CD14-positive monocyte (primary cell): ENCODE measurements around the gene NTM. TPM values are rescaled to one million over a fixed set of nuclear protein-coding genes. Genes with fewer than 3 reads are reported as not detected.

Experiments used
- DNase-seq, 3 donors: peaks; one replicate each; pipeline ENCODE4 v3.0.0-alpha.2; 2011 to 2022
- H2AFZ ChIP-seq: 2 replicates; pipeline ENCODE4 v1.6.0; 2012; ENCODE audit warnings: mild to moderate bottlenecking, low read depth, low read length, inconsistent platforms; ENCODE audit not compliant: insufficient read depth, poor library complexity, severe bottlenecking
- H3K27ac ChIP-seq, 2 donors: 1 replicate in 1 of 2; 2 replicates in 1 of 2; pipeline ENCODE4 v1.5.1; 2012 to 2013; ENCODE audit warnings: low read length in 2 of 2, control low read depth in 1 of 2, inconsistent platforms in 1 of 2, low read depth in 1 of 2, mild to moderate bottlenecking in 1 of 2
- H3K27me3 ChIP-seq, 2 donors: one replicate each; pipeline versions ENCODE4 v1.6.0 to v1.6.1; 2011 to 2013; ENCODE audit warnings: low read length in 2 of 2; ENCODE audit not compliant: control insufficient read depth in 2 of 2, insufficient read depth in 2 of 2
- H3K36me3 ChIP-seq, 2 donors: replicated peaks in 1 of 2; 1 replicate in 1 of 2; 2 replicates in 1 of 2; pipeline versions ENCODE4 v1.5.1 to v1.6.1; 2012 to 2013; ENCODE audit warnings: low read length in 2 of 2, control low read depth in 1 of 2, inconsistent platforms in 1 of 2, mild to moderate bottlenecking in 1 of 2; ENCODE audit not compliant: insufficient read depth in 2 of 2, control insufficient read depth in 1 of 2
- H3K4me1 ChIP-seq, 2 donors: 1 replicate in 1 of 2; 2 replicates in 1 of 2; pipeline versions ENCODE4 v1.5.1 to v1.6.1; 2012 to 2013; ENCODE audit warnings: low read length in 2 of 2, control low read depth in 1 of 2, inconsistent platforms in 1 of 2, mild to moderate bottlenecking in 1 of 2, moderate library complexity in 1 of 2; ENCODE audit not compliant: insufficient read depth in 2 of 2, control insufficient read depth in 1 of 2
- H3K4me2 ChIP-seq: replicated peaks from 2 replicates; pipeline ENCODE3; 2012; ENCODE audit warnings: low read length, moderate library complexity, mild to moderate bottlenecking; ENCODE audit not compliant: poor library complexity, severe bottlenecking; ENCODE audit errors: extremely low read depth
- H3K4me3 ChIP-seq, 3 experiments: fragments of 200-600 bp in 1 of 3; sonication (generic) in 1 of 3; replicated peaks in 1 of 3; 1 replicate in 2 of 3; 2 replicates in 1 of 3; pipeline ENCODE4 v1.5.1; 2011 to 2013; ENCODE audit warnings: low read length in 3 of 3, mild to moderate bottlenecking in 3 of 3, control low read depth in 2 of 3, low read depth in 2 of 3, inconsistent platforms in 1 of 3, moderate library complexity in 1 of 3
- H3K79me2 ChIP-seq: 2 replicates; pipeline ENCODE4 v1.6.0; 2012; ENCODE audit warnings: mild to moderate bottlenecking, control low read depth, inconsistent platforms, low read length, moderate library complexity; ENCODE audit not compliant: insufficient read depth
- H3K9ac ChIP-seq: 2 replicates; pipeline ENCODE4 v1.6.0; 2017; ENCODE audit warnings: low read length, mild to moderate bottlenecking; ENCODE audit not compliant: insufficient read depth, poor library complexity, severe bottlenecking
- H3K9me3 ChIP-seq, 2 donors: replicated peaks in 1 of 2; 1 replicate in 1 of 2; 2 replicates in 1 of 2; pipeline versions ENCODE4 v1.5.1 to v1.6.1; 2012 to 2013; ENCODE audit warnings: low read length in 2 of 2, control low read depth in 1 of 2; ENCODE audit not compliant: control insufficient read depth in 1 of 2, insufficient read depth in 1 of 2
- H4K20me1 ChIP-seq: 2 replicates; pipeline ENCODE4 v1.6.0; 2012; ENCODE audit warnings: mild to moderate bottlenecking, low read length, control low read depth, moderate library complexity; ENCODE audit not compliant: insufficient read depth
- H3K27ac Mint-ChIP-seq, 7 donors: one replicate each; pipeline ENCODE4 v1.8.0; 2020; ENCODE audit warnings: mild to moderate bottlenecking in 7 of 7, mixed read lengths in 7 of 7, moderate library complexity in 6 of 7, inconsistent platforms in 2 of 7
- H3K27me3 Mint-ChIP-seq, 3 donors: one replicate each; pipeline ENCODE4 v1.8.0; 2021 to 2022; ENCODE audit warnings: low read depth in 3 of 3, mild to moderate bottlenecking in 3 of 3, mixed read lengths in 3 of 3, moderate library complexity in 3 of 3, inconsistent platforms in 1 of 3
- H3K36me3 Mint-ChIP-seq, 2 donors: one replicate each; pipeline ENCODE4 v1.8.0; 2020; ENCODE audit warnings: mixed read lengths in 2 of 2, inconsistent platforms in 1 of 2, mild to moderate bottlenecking in 1 of 2
- H3K4me1 Mint-ChIP-seq: one replicate; pipeline ENCODE4 v1.8.0; 2020; ENCODE audit warnings: mild to moderate bottlenecking, mixed read lengths
- H3K4me3 Mint-ChIP-seq, 2 donors: one replicate each; pipeline ENCODE4 v1.8.0; 2020; ENCODE audit warnings: mild to moderate bottlenecking in 2 of 2, mixed read lengths in 2 of 2, moderate library complexity in 1 of 2
- H3K9me3 Mint-ChIP-seq, 7 donors: one replicate each; pipeline ENCODE4 v1.8.0; 2020 to 2022; ENCODE audit warnings: mixed read lengths in 7 of 7, mild to moderate bottlenecking in 6 of 7, moderate library complexity in 6 of 7, inconsistent platforms in 2 of 7
- CTCF ChIP-seq: fragments of 200-600 bp; IDR thresholded peaks from one replicate; pipeline ENCODE4 v1.8.0; 2022; ENCODE audit warnings: antibody characterized with exemption, mild to moderate bottlenecking
- WGBS: methylation state at CpG from one replicate; pipeline ENCODE4 v1.1.5; 2013; ENCODE audit warnings: missing lambda C conversion rate; ENCODE audit not compliant: insufficient coverage; 5-methylcytosine and 5-hydroxymethylcytosine counted together
- intact Hi-C, 2 donors: fragments of 100-400 bp; cut with micrococcal nuclease; formaldehyde crosslinking; loops; one replicate each; pipeline versions ENCODE4 v1.15.0 to v1.15.1; 2023
- polyA plus RNA-seq, 3 donors: library from polyadenylated mRNA; depleted of rRNA in 1 of 3; unstranded in 2 of 3; stranded (reverse) in 1 of 3; fragments of 300-500 nt in 2 of 3; fragments of >200 nt in 1 of 3; fragmentation: Illumina TruSeq in 2 of 3; gene quantifications; 1 replicate in 2 of 3; 2 replicates in 1 of 3; pipeline ENCODE4 v1.2.3, GENCODE V29; 2012 to 2021

Gene NTM
- polyA plus RNA-seq, 3 donors: not detected

GRCh38 chr11:131685906-131686305 is 315.5 kb downstream of the NTM start:
- Histone ChIP-seq H3K4me2 (no peak overlapping the region), H3K27ac (no peak overlapping the region), H3K4me1 (no peaks in the 10 kb centered on the region), H3K36me3 (no peaks in the 10 kb centered on the region), H3K9me3 (no peaks in the 10 kb centered on the region), H2AFZ (no peak overlapping the region), H4K20me1 (no peaks in the 10 kb centered on the region), H3K79me2 (no peaks in the 10 kb centered on the region), H3K27me3 (no peaks in the 10 kb centered on the region), H3K9ac (no peak overlapping the region), H3K4me3 (no peak overlapping the region)
- no peaks in the 10 kb centered on the region for H3K36me3 Mint-ChIP-seq
- H3K9me3 Mint-ChIP-seq: no peaks in the 10 kb centered on the region
- H3K27ac Mint-ChIP-seq: no peak overlapping the region
- no peaks in the 10 kb centered on the region for H3K4me1 Mint-ChIP-seq
- intact Hi-C loops: no loop called here
- no peak for DNase-seq
- no peak overlapping the region for H3K4me3 Mint-ChIP-seq
- TF ChIP-seq CTCF: no peak
- WGBS: no CpG with 5 or more reads among the region's 3 CpGs
- peaks cover 10 to 14% (median 11%) of the 10 kb centered on the region in 3 donors for H3K27me3 Mint-ChIP-seq

GRCh38 chr11:131686836-131687235 is 316.4 kb downstream of the NTM start:
- TF ChIP-seq CTCF: no peak
- H3K79me2 ChIP-seq: no peaks in the 10 kb centered on the region
- no peak overlapping the region for H3K9ac ChIP-seq
- H3K36me3 ChIP-seq: no peaks in the 10 kb centered on the region
- H3K4me1 ChIP-seq: no peaks in the 10 kb centered on the region
- H3K27ac ChIP-seq: no peak overlapping the region
- DNase-seq: no peak
- peaks cover 0 to 2% (median 0%) of the 10 kb centered on the region in 7 donors for H3K9me3 Mint-ChIP-seq
- H3K4me2 ChIP-seq: no peak overlapping the region
- WGBS: 97% methylated on average over 8 of the region's 9 CpGs
- no peak overlapping the region for H3K27ac Mint-ChIP-seq
- H3K27me3 Mint-ChIP-seq: peaks cover 11 to 18% (median 12%) of the 10 kb centered on the region in 3 donors
- H4K20me1 ChIP-seq: no peaks in the 10 kb centered on the region
- intact Hi-C loops: no loop called here
- no peaks in the 10 kb centered on the region for H3K27me3 ChIP-seq
- H3K4me1 Mint-ChIP-seq: no peaks in the 10 kb centered on the region
- H3K4me3 Mint-ChIP-seq: no peak overlapping the region
- H3K4me3 ChIP-seq: no peak overlapping the region
- no peak overlapping the region for H2AFZ ChIP-seq
- no peaks in the 10 kb centered on the region for H3K36me3 Mint-ChIP-seq
- no peaks in the 10 kb centered on the region for H3K9me3 ChIP-seq
